ENCODE results near the gene TREX2.

- no peak for TF ChIP-seq POLR2A (IDR thresholded peaks at IDR 0.05)
- no peak for TF ChIP-seq CTCF (IDR thresholded peaks at IDR 0.05)
These were observed 22.2 kb downstream of the TREX2 start for GRCh38 chrX:153423652-153424051.
